Kidney glomerular epithelial cell (primary cell): ENCODE results near the gene LMO2.
"Not testable (repeated sequence)": the region's sequence is repeated elsewhere in the genome, so short reads cannot be mapped to it uniquely, and the experiment has no call there.

Experiments
- DNase-seq: peaks from one replicate; lab custom pipeline; 2025; lab: John Stamatoyannopoulos, UW

LMO2 gene

DNA sequence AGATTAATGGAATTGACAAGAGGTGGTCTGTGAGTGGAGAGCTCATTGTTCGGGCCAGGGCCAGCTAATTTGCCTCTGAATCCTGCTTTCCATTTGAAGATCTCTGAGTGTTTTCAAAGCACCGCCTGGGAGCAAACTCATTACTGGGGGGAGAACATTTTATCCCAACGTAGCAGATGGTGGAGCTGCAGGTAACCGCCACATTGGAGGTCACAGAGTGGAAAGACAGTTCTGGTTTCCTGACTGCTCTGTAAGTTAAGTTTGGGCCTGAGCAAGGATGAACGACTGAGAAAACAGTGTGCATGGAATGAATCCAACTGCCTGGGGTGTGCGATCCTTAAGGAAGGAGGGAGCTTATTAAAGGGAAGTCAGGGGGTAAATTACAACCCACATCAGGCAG, 30.5 kb downstream of the LMO2 start:
- DNase-seq, result no peak

DNA sequence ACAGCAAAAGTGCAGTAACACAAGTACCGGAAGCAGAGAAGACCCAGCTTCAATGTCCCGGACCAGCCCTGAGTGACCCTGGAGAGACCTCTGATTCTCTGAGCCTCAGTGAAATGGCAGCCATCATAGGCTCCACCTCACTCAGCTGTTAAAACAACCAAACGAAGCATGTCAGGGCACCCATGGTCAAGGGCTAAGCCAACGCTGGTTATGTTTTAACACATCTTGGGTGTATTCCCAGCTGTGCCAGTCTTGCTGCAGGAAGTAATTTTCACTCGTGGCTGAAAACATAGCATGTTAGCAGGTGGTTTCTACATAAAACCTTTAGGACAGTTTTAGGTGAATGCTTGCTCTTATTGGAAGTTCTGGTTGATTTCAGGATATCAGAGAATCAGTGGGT, 30.9 kb downstream of the LMO2 start:
- no peak for DNase-seq

DNA sequence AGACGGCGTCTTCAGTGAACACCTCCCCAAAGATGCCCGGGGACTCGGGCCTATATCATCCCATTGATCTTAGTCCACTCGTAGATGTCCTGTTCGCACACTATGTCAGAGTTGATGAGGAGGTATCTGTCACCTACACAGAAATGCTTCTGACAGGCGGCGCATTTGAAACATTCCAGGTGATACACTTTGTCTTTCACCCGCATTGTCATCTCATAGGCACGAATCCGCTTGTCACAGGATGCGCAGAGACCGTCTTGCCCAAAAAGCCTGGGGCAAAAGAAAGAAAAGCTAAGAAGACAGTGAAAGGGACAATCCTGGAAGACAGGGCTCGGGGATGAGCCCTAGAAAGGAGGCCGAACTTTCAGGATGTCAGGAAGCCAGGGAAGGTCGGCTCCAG, 32.6 kb downstream of the LMO2 start:
- DNase-seq, result no peak

DNA sequence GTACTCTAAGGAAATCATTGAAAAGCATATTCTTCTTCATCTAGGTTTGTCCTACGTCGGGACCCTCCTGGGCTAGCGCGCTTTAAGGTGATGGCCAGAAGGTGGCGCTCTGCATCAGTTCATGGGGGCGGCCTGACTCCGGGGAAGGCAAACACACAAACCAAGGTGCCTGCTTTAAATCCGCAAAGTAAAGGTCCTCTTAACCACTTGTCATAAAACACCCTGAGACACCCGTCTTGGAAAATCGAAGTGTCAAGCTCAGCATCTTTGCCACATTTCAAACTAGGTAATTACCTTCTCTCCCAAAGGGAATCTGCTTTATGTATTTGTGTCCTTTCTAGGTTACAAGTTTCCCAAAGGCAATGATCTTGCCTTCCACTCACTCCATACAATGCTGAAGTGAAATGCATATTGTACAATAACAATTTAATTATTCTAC, 33.9 kb downstream of the LMO2 start:
- peak; percentile 22 for DNase-seq

DNA sequence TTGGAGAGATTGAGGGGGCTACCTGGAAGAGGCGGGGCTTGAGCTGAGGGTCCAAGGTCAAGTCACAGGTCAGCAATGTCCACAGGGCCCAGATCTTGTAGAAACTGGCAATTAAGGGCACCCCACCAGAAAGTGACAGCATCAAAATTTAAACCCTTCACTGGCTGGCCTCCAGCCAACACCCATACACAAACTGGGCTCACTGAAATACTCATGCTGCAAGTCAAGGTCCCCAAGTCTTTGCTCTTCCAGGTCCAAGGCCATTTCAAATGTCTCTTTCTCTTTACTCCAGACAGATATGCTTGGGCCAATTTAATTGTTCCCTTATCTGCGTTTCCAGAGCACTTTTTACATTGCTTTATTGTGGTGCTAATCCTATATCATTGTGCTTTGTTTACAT, 36.4 kb downstream of the LMO2 start:
- no peak for DNase-seq

DNA sequence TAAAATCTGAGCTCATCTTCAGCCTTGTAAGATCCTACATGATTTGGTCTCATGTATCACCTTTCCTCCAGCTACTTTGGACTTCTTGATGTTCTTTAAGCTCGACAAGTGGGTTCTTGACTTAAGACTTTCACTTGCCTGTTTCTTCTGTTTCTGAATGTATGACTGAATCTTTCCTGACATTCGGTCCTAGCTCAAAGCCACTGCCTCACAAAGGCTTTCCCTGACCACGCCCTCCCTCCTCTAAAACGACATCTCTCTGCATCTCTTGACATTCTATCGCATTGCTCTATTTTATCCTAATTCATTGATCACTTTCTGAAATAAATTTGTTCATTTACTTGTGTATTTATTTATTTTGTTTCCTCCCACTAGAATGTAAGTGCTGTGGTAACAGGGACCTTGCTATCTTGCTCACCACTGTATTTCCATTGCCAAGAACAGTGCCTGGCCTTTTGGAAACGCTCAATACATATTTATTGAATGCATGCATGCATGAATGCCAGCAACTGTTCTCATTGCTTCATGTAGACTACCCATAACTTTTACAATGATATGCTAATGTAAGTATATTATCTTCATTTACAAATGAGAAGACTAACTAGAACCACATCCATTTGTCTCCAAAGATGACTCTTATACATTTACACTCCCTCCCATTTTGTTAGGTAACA, 43.0 kb downstream of the LMO2 start:
- no peak for DNase-seq

DNA sequence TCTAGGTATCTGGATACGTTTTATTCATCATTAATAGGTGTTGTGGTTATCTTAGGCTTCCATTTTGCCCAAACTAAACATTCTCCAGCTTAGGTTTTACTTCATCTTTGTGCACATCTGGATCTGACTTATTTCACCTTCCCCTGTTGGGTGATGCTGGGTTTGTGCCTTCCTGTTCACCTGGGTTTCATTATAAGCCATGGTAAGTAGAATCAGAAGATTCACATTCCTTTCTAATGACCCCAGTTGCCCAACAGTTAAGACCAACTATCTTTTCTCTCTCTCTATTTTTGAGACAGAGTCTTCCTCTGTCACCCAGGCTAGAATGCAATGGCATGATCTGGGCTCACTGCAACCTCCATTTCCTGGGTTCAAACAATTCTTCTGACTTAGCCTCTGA, 44.6 kb downstream of the LMO2 start:
- DNase-seq, result no peak

DNA sequence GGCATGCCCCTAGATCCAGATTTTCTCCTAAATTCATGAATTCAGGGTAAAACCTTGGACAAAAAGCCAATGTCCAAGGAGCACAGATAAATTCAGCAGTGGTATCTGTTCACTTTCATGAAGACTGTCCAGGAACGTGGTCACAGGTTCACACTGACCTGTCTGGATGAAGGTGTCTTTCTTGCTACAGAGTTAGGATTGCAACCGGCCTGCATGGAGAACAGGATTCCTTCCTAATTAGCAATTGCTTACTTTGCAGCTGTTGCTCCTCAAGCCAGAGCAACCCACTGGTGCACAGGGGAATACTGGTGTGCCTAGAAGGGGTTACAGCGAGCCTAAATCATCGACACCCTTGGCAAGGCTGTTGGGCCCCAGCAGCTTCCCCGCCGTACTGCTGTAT, 47.6 kb downstream of the LMO2 start:
- DNase-seq, result no peak

DNA sequence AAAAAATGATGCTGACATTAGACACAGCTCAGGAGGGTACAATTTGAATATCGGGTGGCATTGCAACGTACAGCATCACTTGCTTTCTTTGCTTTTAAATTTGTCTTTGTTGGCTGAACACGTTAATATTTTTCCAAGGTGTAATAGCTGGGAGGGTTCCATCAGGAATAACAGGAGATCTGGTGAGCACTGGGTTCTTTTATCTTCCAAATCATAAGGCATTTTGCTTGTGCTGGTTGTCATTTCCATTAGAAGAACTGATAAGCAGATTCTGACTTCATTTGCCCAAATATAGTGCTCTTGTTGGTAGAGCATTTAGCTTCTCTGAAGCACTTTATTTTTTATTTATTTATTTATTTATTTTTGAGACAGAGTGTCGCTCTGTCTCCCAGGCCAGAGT, 48.9 kb downstream of the LMO2 start:
- no peak for DNase-seq

DNA sequence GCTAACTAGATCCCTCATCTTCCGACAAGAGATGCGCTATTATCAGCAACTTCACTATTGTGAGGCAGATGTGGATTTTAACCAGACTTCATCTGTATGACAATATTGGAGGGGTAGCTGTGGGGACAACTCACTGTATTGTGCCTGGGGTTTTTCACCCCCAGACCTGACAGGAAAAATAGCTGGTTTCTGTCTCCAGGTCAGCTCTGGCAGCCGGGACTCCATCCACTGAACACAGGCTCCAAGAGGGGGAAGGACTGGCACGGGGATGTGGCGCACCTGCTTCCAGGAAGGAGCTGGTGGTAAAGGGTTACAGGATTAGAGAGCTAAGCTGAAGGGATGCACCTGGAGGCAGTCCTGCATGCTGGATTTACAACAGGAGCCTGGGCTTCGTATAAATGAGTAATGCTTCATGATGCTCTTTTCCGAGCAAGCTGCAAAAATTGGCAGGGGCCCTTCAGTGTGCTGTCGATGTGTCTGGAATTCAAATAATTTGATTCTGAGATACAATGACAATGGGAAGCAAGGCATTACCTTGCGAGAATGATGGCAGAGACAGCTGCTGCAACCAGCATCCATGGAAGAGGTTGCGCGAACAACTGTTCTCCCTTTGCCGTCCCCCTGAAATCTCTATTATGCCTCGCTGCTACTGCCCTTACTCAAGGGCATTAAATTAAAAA, 49.5 kb downstream of the LMO2 start:
- DNase-seq, result no peak

DNA sequence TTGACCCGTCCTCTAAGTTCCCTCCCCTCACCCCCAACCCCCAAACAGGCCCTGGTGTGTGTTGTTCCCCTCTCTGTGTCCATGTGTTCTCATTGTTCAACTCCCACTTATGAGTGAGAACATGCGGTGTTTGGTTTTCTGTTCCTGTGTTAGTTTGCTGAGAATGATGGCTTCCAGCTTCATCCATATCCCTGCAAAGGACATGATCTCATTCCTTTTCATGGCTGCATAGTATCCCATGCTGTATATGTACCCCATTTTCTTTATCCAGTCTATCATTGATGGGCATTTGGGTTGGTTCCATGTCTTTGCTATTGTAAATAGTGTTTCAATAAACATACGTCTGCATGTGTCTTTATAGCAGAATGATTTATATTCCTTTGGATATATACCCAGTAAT, 53.6 kb downstream of the LMO2 start:
- DNase-seq, result not testable (repeated sequence)

DNA sequence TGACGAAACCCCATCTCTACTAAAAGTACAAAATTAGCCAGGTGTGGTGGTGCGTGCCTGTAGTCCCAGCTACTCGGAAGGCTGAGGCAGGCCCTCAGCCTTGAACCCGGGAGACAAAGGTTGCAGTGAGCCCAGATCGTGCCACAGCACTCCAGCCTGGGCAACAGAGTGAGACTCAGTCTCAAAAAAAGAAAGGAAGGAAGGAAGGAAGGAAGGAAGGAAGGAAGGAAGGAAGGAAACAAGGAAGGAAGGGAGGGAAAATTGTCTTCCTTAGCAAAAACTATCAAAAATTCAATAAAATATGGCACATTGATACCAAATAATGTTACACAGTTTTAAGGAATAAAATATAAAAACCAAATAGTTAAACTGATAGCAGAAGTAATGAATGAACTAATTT, 54.5 kb downstream of the LMO2 start:
- not testable (repeated sequence) for DNase-seq

DNA sequence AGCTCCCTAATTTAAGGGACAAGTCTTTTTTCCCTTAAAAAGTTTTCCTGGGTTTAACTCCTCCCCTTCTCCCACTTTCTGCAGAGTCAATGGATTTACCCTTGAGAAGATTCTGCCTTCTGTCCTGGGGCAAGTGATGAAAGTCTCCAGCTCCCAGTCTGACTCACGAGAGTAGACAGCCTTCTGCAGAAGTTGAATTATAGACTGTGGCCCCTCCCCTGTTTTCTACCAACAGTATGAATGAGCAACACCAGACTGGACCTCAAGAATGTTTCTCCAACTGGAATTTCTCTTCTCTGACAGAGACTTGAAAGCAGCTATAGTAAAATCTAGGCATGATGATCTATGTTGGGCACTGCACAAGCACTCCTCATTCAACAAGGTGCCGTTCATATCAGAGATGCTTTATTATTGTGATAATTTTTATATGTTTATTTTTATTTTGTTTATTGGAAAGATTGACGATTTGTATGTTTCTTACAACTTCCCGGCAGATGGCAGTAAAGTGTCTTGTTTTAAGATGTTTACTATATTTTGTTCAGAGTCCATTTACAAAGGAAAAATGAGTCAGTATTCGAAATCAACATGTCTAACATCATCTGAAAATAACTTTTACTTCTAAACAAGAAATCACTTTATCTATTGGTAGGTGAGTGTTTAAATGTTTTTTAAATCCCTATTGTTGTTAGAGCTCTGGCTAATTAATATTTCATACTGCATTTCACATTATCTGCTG, 56.6 kb downstream of the LMO2 start:
- peak; percentile 66 for DNase-seq

DNA sequence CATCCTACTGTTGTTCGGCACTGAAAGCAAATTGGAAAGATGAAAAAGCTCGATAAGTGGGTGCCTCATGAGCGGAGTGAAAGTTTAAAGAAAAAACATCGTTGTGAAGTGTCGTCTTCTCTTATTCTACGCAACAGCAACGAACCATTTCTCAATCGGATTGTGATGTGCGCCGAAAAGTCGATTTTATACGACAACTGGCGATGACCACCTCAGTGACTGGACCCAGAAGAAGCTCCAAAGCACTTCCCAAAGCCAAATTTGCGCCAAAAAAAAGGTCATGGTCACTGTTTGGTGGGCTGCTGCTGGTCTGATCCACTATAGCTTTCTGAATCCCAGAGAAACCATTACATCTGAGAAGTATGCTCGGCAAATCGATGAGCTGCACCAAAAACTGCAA, 59.2 kb downstream of the LMO2 start:
- DNase-seq, result no peak

DNA sequence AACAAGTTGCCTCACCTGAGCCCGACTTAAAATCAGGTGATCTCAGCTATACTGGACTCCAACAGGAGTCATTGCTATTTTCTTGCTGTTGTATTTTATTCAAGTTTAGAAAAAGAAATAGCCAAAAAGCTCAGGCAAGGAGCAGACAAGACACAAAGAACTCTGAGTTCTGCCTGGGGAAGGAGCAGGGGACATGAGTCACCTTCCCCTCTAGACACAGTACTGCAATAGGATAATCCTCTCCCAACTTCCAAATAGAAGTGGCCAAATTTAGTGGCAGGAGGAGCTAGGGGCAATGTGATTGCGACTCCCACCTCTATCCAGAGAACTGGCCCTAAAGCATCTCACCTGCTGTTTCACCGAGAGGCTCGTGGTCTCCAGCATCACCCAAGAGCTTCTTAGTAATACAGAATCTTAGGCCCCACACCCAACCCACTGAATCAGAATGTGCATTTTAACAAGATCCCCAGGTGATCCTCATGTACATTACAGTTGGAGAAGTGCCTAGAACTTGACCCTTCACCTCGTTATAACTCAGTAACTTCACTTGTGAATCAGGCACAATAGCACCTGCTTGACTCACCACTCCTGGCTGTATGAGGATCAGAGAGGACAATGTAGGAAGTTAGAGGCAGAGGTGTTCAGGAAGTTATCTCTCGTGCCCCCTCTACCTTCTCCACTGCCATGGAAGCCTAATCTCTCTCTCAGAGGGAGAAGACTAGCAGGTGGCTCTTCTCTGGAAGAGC, 60.8 kb downstream of the LMO2 start:
- no peak for DNase-seq

DNA sequence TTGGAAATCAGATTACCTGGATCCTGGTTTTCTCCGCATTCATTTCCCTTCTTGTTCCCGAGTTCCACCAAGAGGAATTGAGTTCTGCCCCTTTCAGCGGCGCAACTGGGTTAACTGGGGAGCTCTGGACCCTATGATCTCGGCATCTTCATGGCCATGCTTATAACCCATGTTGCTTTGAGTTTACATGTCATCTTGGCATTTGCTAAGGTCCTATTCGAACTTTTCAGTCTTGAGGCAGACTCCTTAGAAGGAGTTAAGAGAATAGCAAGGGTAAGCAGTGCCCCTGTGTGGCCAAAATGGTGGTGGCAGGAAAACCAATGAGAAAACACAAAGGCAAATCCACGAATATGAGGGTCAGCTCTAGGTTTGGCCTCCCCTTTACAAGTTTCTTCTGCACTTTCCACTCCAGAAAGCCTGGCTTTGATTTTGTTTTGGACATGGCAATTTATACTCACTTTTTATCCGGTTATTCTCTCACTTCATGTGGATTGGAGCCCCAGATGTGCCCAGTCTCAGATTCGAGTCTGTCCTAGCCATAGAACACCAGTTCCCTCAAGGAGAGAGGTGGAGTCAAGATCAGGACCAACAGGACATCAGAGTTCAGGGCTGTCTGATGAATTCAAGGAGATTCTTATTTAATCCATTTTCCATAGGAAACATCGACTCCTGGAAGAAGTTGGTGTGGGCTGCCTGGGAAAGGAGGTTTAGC, 62.3 kb downstream of the LMO2 start:
- peak; percentile 76 for DNase-seq

DNA sequence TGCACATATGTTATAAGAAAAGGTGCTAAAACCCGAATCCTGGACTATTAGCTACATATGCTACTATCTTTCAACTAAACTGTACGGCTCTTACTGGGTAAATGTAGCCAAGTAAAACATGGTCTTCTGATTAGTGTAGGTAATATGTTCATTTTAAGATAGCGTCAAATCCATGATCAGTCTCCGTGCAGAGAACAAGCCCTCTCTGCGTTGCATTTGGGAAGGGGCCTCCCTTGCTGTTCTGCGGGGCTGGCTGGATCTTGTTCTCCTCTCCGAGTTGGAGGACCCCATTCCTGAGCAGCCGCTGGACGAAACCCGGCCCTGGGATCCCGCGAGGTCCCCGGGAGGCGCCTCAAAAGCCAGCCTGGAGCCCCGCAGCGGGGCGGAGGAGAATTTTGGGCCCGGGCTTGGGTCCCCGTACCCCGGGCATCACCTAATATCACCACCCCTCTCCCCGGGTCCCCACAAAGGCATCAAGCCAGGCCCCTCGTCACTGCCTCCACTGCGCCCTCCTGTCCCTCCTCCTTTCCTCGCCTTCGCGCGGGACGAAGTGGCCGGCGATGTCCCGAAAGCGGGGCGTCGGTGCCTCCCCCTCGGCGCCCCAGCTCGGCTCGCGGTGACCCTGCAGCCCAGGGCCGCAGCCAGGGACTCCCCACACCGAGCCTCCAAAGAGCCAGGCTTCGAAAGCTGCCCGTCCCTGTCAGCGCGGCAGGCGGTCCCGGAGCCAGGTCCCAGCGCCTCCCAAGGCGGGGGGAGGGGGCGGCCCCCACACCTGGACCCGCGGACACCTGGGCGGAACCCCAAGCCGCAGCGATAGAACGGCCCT, 63.1 kb downstream of the LMO2 start:
- DNase-seq, result no peak

DNA sequence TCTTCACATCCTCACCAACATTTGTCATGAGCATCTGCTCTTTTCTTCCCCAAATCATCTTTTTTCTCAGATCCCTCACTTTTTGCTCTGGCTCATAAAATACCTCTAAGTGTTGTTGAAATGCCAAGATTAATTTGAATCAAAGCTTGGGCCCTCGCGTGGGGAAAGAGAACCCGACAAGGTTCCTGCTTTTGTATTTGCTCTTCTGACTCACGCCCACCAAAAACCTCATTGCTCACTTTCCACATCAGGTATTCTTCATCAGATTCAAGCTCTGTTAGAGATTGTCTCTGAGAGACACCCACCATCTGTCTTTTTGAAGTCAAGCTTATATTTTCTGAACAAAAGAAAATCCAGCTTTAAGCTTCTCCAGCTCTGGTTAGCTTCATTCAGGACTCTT, 64.7 kb downstream of the LMO2 start:
- no peak for DNase-seq

DNA sequence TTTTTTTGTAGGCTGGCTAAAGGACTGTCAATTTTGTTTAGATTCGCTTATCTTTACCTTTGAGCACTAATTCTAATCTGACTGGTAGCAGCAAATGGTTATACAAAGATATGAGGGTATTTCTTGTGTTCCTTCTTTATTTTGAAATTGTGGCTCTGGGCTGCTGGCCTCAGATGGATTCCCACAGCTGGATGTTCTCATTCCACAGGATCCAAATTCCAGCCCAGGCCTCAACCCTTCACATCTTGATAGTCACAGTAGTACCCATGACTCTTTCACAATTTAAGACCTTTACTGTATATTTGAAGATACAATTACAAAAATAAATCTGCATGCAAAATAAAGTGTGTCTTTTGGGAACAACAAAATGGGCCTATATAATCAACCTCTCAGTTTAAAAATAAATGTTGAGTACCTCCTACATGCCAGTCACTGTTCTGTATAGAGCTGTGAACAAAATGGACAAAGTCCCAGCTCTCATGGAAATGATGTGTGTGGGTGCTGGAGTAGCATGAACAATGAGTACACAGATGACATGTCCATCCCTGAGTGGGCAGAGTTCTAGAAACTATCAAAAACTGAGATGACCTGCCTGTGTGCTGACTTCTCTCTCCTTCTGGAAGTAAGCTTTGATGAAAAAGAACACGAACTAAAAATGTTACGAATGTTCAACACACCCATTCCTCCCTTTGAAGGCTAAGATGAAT, 65.9 kb downstream of the LMO2 start:
- DNase-seq, result no peak

DNA sequence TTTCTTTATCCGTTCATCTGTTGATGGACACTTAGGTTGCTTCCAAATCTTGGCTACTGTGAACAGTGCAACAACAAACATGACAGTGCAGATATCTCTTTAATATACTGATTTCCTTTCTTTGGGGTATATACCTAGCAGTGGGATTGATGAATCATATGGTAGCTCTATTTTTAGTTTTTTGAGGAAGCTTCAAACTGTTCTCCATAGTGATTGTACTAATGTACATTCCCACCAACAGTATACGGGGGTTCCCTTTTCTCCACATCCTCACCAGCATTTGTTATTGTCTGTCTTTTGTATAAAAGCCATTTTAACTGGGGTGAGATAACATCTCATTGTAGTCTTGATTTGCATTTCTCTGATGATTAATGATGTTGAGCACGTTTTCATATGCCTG, 68.9 kb downstream of the LMO2 start:
- not testable (repeated sequence) for DNase-seq
